Ishikawa (cell line): ENCODE results near the gene PTCD3.

ENCODE experiments used
- CEBPB ChIP-seq: IDR thresholded peaks from 2 replicates; pipeline ENCODE4 v1.6.1; 2012
- CREB1 ChIP-seq: IDR thresholded peaks from 2 replicates; pipeline ENCODE4 v1.6.1; 2012; ENCODE audit warnings: low read depth
- EGR1 ChIP-seq: IDR thresholded peaks from 2 replicates; pipeline ENCODE4 v1.6.1; 2012
- EP300 ChIP-seq: IDR thresholded peaks from 2 replicates; pipeline ENCODE4 v1.6.1; 2012; ENCODE audit warnings: borderline replicate concordance
- FOXM1 ChIP-seq: IDR thresholded peaks from 2 replicates; pipeline ENCODE4 v1.6.1; 2012; ENCODE audit warnings: low read depth, borderline replicate concordance
- MAX ChIP-seq: IDR thresholded peaks from 2 replicates; pipeline ENCODE4 v1.6.1; 2012
- NFIC ChIP-seq: IDR thresholded peaks from 2 replicates; pipeline ENCODE4 v1.6.1; 2012
- RAD21 ChIP-seq: IDR thresholded peaks from 2 replicates; pipeline ENCODE4 v1.6.1; 2012; ENCODE audit warnings: low read depth
- TAF1 ChIP-seq: IDR thresholded peaks from 2 replicates; pipeline ENCODE4 v1.6.1; 2012; ENCODE audit warnings: low read depth, mild to moderate bottlenecking
- TCF12 ChIP-seq: IDR thresholded peaks from 2 replicates; pipeline ENCODE4 v1.6.1; 2012; ENCODE audit warnings: low read depth
- TEAD4 ChIP-seq: IDR thresholded peaks from 2 replicates; pipeline ENCODE4 v1.6.1; 2012
- USF1 ChIP-seq: IDR thresholded peaks from 2 replicates; pipeline ENCODE4 v1.6.1; 2012
- YY1 ChIP-seq: IDR thresholded peaks from 2 replicates; pipeline ENCODE4 v1.6.1; 2012; ENCODE audit warnings: low read depth
- ZBTB7A ChIP-seq: IDR thresholded peaks from 2 replicates; pipeline ENCODE4 v1.6.1; 2012; ENCODE audit warnings: low read depth
- TF ChIP-seq, protein P1 (sequence below): IDR thresholded peaks from 2 replicates; pipeline ENCODE4 v1.6.1; 2012; ENCODE audit warnings: low read depth, mild to moderate bottlenecking

Gene PTCD3

GRCh38 chr2:86171295-86171694 is 65.3 kb downstream of the PTCD3 start:
- TF ChIP-seq TCF12: no peak
- no peak for TF ChIP-seq YY1
- no peak for TF ChIP-seq ZBTB7A
- TF ChIP-seq, protein P1, sequence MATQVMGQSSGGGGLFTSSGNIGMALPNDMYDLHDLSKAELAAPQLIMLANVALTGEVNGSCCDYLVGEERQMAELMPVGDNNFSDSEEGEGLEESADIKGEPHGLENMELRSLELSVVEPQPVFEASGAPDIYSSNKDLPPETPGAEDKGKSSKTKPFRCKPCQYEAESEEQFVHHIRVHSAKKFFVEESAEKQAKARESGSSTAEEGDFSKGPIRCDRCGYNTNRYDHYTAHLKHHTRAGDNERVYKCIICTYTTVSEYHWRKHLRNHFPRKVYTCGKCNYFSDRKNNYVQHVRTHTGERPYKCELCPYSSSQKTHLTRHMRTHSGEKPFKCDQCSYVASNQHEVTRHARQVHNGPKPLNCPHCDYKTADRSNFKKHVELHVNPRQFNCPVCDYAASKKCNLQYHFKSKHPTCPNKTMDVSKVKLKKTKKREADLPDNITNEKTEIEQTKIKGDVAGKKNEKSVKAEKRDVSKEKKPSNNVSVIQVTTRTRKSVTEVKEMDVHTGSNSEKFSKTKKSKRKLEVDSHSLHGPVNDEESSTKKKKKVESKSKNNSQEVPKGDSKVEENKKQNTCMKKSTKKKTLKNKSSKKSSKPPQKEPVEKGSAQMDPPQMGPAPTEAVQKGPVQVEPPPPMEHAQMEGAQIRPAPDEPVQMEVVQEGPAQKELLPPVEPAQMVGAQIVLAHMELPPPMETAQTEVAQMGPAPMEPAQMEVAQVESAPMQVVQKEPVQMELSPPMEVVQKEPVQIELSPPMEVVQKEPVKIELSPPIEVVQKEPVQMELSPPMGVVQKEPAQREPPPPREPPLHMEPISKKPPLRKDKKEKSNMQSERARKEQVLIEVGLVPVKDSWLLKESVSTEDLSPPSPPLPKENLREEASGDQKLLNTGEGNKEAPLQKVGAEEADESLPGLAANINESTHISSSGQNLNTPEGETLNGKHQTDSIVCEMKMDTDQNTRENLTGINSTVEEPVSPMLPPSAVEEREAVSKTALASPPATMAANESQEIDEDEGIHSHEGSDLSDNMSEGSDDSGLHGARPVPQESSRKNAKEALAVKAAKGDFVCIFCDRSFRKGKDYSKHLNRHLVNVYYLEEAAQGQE: no peak
- no peak for TF ChIP-seq MAX
- no peak for TF ChIP-seq FOXM1
- TF ChIP-seq EGR1: no peak
- no peak for TF ChIP-seq RAD21
- no peak for TF ChIP-seq TAF1
- TF ChIP-seq EP300: no peak
- TF ChIP-seq USF1: no peak
- no peak for TF ChIP-seq TEAD4
- no peak for TF ChIP-seq NFIC
- TF ChIP-seq CEBPB: no peak
- no peak for TF ChIP-seq CREB1

GRCh38 chr2:86172610-86173009 is 66.6 kb downstream of the PTCD3 start:
- TF ChIP-seq, protein P1: no peak
- TF ChIP-seq RAD21 (no peak), USF1 (no peak)

GRCh38 chr2:86174445-86174844 is 68.4 kb downstream of the PTCD3 start:
- TF ChIP-seq, protein P1: no peak
- TF ChIP-seq ZBTB7A (no peak), USF1 (no peak), TCF12 (no peak), NFIC (no peak), TEAD4 (no peak), FOXM1 (no peak), YY1 (no peak), MAX (no peak), CEBPB (no peak), TAF1 (no peak), EGR1 (no peak), RAD21 (no peak), EP300 (no peak), CREB1 (no peak)

GRCh38 chr2:86175828-86176227 is 69.8 kb downstream of the PTCD3 start:
- TF ChIP-seq RAD21: no peak
- TF ChIP-seq FOXM1: no peak
- no peak for TF ChIP-seq TCF12
- TF ChIP-seq YY1: no peak
- TF ChIP-seq CREB1: no peak
- no peak for TF ChIP-seq MAX
